Endothelial cell of umbilical vein (primary cell): ENCODE results near the gene RAP1GAP2. TPM values are rescaled to one million over a fixed set of nuclear protein-coding genes. Genes with fewer than 3 reads are reported as not detected.
A peak's percentile ranks its signal among the peaks of the same experiment; 100 is the strongest.
"Not testable (repeated sequence)": the region's sequence is repeated elsewhere in the genome, so short reads cannot be mapped to it uniquely, and the experiment has no call there.

Experiments used
- BruUV-seq: library from RNA; stranded (reverse); fragments of 400-500 nt; replicated peaks from 2 replicates; lab custom pipeline; 2021; lab: Mats Ljungman, UMichigan
- CTCF ChIA-PET: fragments of 300-600, 350-600 bp; sonication (Branson Sonifier 250); formaldehyde crosslinking; loops from one replicate; lab custom pipeline; 2021; ENCODE audit warnings: antibody characterized with exemption, inconsistent platforms; lab: Charles Lee
- POLR2A ChIA-PET: fragments of 300-600, 350-600 bp; sonication (Branson Sonifier 250); formaldehyde crosslinking; loops from one replicate; lab custom pipeline; 2021; ENCODE audit warnings: antibody characterized with exemption, inconsistent platforms; lab: Charles Lee
- DNase-seq: peaks from one replicate; pipeline ENCODE4 v3.0.0-alpha.2; 2011; ENCODE audit warnings: low read depth, low spot score
- FAIRE-seq: peaks from 2 replicates; lab custom pipeline; 2011; peaks lifted over from hg19 to GRCh38; lab: Jason Lieb, UNC
- H2AFZ ChIP-seq: 2 replicates; pipeline ENCODE4 v1.6.0; 2012; ENCODE audit warnings: low read depth, low read length, control low read depth, inconsistent platforms
- H3K27ac ChIP-seq: 2 replicates; pipeline ENCODE4 v1.5.1; 2011; ENCODE audit warnings: low read depth, mild to moderate bottlenecking, control low read depth, low read length, moderate library complexity; ENCODE audit not compliant: insufficient read depth
- H3K27me3 ChIP-seq, 2 experiments: 2 replicates each; pipeline versions ENCODE4 v1.6.0 to v1.6.1; 2011; ENCODE audit warnings: low read length in 2 of 2, mixed read lengths in 1 of 2; ENCODE audit not compliant: control insufficient read depth in 2 of 2, insufficient read depth in 2 of 2
- H3K36me3 ChIP-seq, 2 experiments: 2 replicates in 1 of 2; 3 replicates in 1 of 2; pipeline ENCODE4 v1.5.1; 2011; ENCODE audit warnings: low read length in 2 of 2, mild to moderate bottlenecking in 1 of 2, moderate library complexity in 1 of 2; ENCODE audit not compliant: control insufficient read depth in 2 of 2, insufficient read depth in 2 of 2; ENCODE audit errors: extremely low read depth in 1 of 2
- H3K4me1 ChIP-seq: 3 replicates; pipeline ENCODE4 v1.5.1; 2011; ENCODE audit warnings: mild to moderate bottlenecking, low read length; ENCODE audit not compliant: control insufficient read depth, insufficient read depth; ENCODE audit errors: extremely low read depth
- H3K4me2 ChIP-seq: 2 replicates; pipeline ENCODE4 v1.6.1; 2011; ENCODE audit warnings: low read length, control low read depth, mixed read lengths; ENCODE audit not compliant: insufficient read depth
- H3K4me3 ChIP-seq, 3 experiments: fragments of 200-600 bp in 1 of 3; sonication (generic), shearing (Covaris generic) in 1 of 3; replicated peaks in 1 of 3; 2 replicates each; pipeline ENCODE4 v1.5.1; 2011 to 2016; ENCODE audit warnings: control low read depth in 3 of 3, low read length in 3 of 3, mild to moderate bottlenecking in 2 of 3, inconsistent platforms in 1 of 3, low read depth in 1 of 3, moderate library complexity in 1 of 3; ENCODE audit not compliant: insufficient read depth in 1 of 3
- H3K79me2 ChIP-seq: 2 replicates; pipeline ENCODE4 v1.6.0; 2012; ENCODE audit warnings: low read length, inconsistent platforms; ENCODE audit not compliant: control insufficient read depth, insufficient read depth
- H3K9ac ChIP-seq: replicated peaks from 2 replicates; pipeline ENCODE3; 2011; ENCODE audit warnings: low read length, control low read depth; ENCODE audit not compliant: insufficient read depth; ENCODE audit errors: extremely low read depth
- H3K9me1 ChIP-seq: replicated peaks from 3 replicates; pipeline ENCODE4 v1.6.0; 2011; ENCODE audit warnings: mild to moderate bottlenecking, low read length; ENCODE audit not compliant: control insufficient read depth, insufficient read depth; ENCODE audit errors: extremely low read depth
- H3K9me3 ChIP-seq: replicated peaks from 2 replicates; pipeline ENCODE4 v1.5.1; 2012; ENCODE audit warnings: low read length, inconsistent platforms; ENCODE audit not compliant: control insufficient read depth, insufficient read depth
- H4K20me1 ChIP-seq: replicated peaks from 2 replicates; pipeline ENCODE3; 2011; ENCODE audit warnings: mild to moderate bottlenecking, low read length; ENCODE audit not compliant: control insufficient read depth, insufficient read depth; ENCODE audit errors: extremely low read depth
- CTCF ChIP-seq, 2 donors: IDR thresholded peaks; 1 replicate in 1 of 2; 2 replicates in 1 of 2; pipeline ENCODE4 v1.5.1; 2011; ENCODE audit warnings: low read length in 2 of 2, mild to moderate bottlenecking in 2 of 2, moderate library complexity in 2 of 2, control low read depth in 1 of 2, inconsistent platforms in 1 of 2, low read depth in 1 of 2; ENCODE audit not compliant: insufficient read depth in 1 of 2; ENCODE audit errors: extremely low read depth in 1 of 2
- EZH2 ChIP-seq: IDR thresholded peaks from 2 replicates; pipeline ENCODE4 v1.6.1; 2012; ENCODE audit warnings: borderline replicate concordance, low read depth, mild to moderate bottlenecking, moderate library complexity, low read length, inconsistent platforms; ENCODE audit not compliant: severe bottlenecking
- FOS ChIP-seq: IDR thresholded peaks from 2 replicates; pipeline ENCODE4 v1.6.1; 2011; ENCODE audit warnings: mild to moderate bottlenecking, low read length, moderate library complexity, borderline replicate concordance; ENCODE audit not compliant: insufficient read depth
- GATA2 ChIP-seq: IDR thresholded peaks from 2 replicates; pipeline ENCODE4 v1.7.0; 2011; ENCODE audit warnings: low read depth, mild to moderate bottlenecking, moderate library complexity, mixed read lengths, low read length; ENCODE audit not compliant: insufficient read length, insufficient read depth
- JUN ChIP-seq: IDR thresholded peaks from 2 replicates; pipeline ENCODE4 v1.6.1; 2011; ENCODE audit warnings: borderline replicate concordance, low read depth; ENCODE audit not compliant: insufficient read length, insufficient read depth
- MAX ChIP-seq: IDR thresholded peaks from 2 replicates; pipeline ENCODE4 v1.6.1; 2011; ENCODE audit not compliant: insufficient read depth, insufficient read length
- MYC ChIP-seq: IDR thresholded peaks from one replicate; pipeline ENCODE4 v1.6.1; 2011; ENCODE audit warnings: mild to moderate bottlenecking, low read depth, low read length
- POLR2A ChIP-seq: IDR thresholded peaks from 2 replicates; pipeline ENCODE4 v1.6.1; 2012; ENCODE audit warnings: low read depth, mild to moderate bottlenecking, control low read depth, low read length
- POLR2AphosphoS5 ChIP-seq: IDR thresholded peaks from 2 replicates; pipeline ENCODE4 v1.6.1; 2012; ENCODE audit warnings: low read depth, mild to moderate bottlenecking, control low read depth, low read length, moderate library complexity; ENCODE audit not compliant: insufficient read depth
- dilution Hi-C: fragments of 300-500 bp; cut with MboI; formaldehyde crosslinking; loops from one replicate; pipeline ENCODE4 v1.15.0; 2019; ENCODE audit warnings: low sequenced_read_pairs; ENCODE audit not compliant: extremely low pct_ligation_motif_present
- intact Hi-C: fragments of 100-400 bp; cut with micrococcal nuclease; formaldehyde crosslinking; loops from one replicate; pipeline ENCODE4 v1.10.0; 2022
- polyA plus RNA-seq, 4 experiments: library from polyadenylated mRNA; depleted of rRNA in 3 of 4; stranded (reverse) in 3 of 4; unstranded in 1 of 4; fragments of >200 nt; gene quantifications; 2 replicates each; pipeline versions ENCODE4 v1.2.1 to v1.2.3, GENCODE V29; 2011 to 2012; ENCODE audit warnings: missing spikeins in 1 of 4
- total RNA-seq: library from RNA; stranded (reverse); gene quantifications from 2 replicates; pipeline ENCODE4 v1.2.3, GENCODE V29; 2021

RAP1GAP2 gene
- total and polyA plus RNA-seq, 2 donors (not counting 3 experiments of a cell fraction or from before 2014, with no cell fraction given) = 1.4 to 3.6 TPM

- DNase-seq = no peak
- peak overlapping the region; percentile 46 for H3K4me2 ChIP-seq
- H4K20me1 ChIP-seq = no peaks in the 10 kb centered on the region
- H3K9ac ChIP-seq = no peak overlapping the region
- intact Hi-C loops (loop anchor here (5.0 to 10.0 kb wide), 2 partner anchors 688 to 775 kb away; no protein-coding TSS in a partner anchor), dilution Hi-C loops (no loop called here)
- no peak overlapping the region for H3K27ac ChIP-seq
- H3K27me3 ChIP-seq = no peaks in the 10 kb centered on the region
- H3K79me2 ChIP-seq = no peaks in the 10 kb centered on the region
- no peak overlapping the region for H2AFZ ChIP-seq
- H3K9me3 ChIP-seq = no peaks in the 10 kb centered on the region
- FAIRE-seq = no peak
- H3K4me1 ChIP-seq = no peaks in the 10 kb centered on the region
- ChIA-PET CTCF (interaction anchor here (1.1 to 2.3 kb wide), 2 partner anchors 553 to 598 kb away, joined by 5 to 76 read pairs; no protein-coding TSS in a partner anchor), POLR2A (no interaction called here)
- H3K4me3 ChIP-seq = no peak overlapping the region
- no peaks in the 10 kb centered on the region for H3K9me1 ChIP-seq
- H3K36me3 ChIP-seq = no peaks in the 10 kb centered on the region
- TF ChIP-seq CTCF (IDR thresholded peaks at IDR 0.05; ENCODE audit: extremely low read depth in 1 of 2, insufficient read depth in 1 of 2, low read depth in 1 of 2, low read length in 2 of 2) (no peak), MAX (no peak), EZH2 (no peak), FOS (no peak), JUN (no peak), MYC (no peak), POLR2A (no peak), POLR2AphosphoS5 (no peak), GATA2 (no peak)
- BruUV-seq = no TSS peak
These were observed 253.6 kb downstream of the RAP1GAP2 start for GRCh38 chr17:3049705-3050295.

GRCh38 chr17:3054868-3055267, 258.6 kb downstream of the RAP1GAP2 start:
- H3K4me3 ChIP-seq, DNase-seq, dilution Hi-C loops, H3K79me2 ChIP-seq, H3K36me3 ChIP-seq, H3K4me1 ChIP-seq, H3K9me3 ChIP-seq, H2AFZ ChIP-seq, H3K27ac ChIP-seq, FAIRE-seq, BruUV-seq, H3K4me2 ChIP-seq, H4K20me1 ChIP-seq, H3K9ac ChIP-seq, H3K27me3 ChIP-seq, H3K9me1 ChIP-seq, intact Hi-C loops, CTCF ChIA-PET, POLR2A ChIA-PET: not testable (repeated sequence)
